ENCODE results near the gene MRPL36.

MRPL36 gene

GRCh38 chr5:1835431-1835830, 35.8 kb upstream of the MRPL36 start:
- H3K27me3 ChIP-seq (replicated peaks; ENCODE audit: insufficient read depth, low read length) = peaks cover 31% of the 10 kb centered on the region

GRCh38 chr5:1834721-1835429, 35.2 kb upstream of the MRPL36 start:
- no peak for DNase-seq
- no peaks in the 10 kb centered on the region for H3K36me3 ChIP-seq (replicated peaks; ENCODE audit: insufficient read depth, low read length)
- H3K79me2 ChIP-seq (ENCODE audit: low read length) = no peaks in the 10 kb centered on the region
- no peak overlapping the region for H2AFZ ChIP-seq (ENCODE audit: low read length)
- no peak overlapping the region for H3K4me2 ChIP-seq (ENCODE audit: low read depth, low read length)
- no peaks in the 10 kb centered on the region for H3K9me2 ChIP-seq (replicated peaks; ENCODE audit: insufficient read depth, low read length)
- TF ChIP-seq EZH2phosphoT487 (IDR thresholded peaks at IDR 0.05; ENCODE audit: low read length) = no peak
- no peak for TF ChIP-seq CTCF (IDR thresholded peaks at IDR 0.05; ENCODE audit: low read length)
- TF ChIP-seq EZH2 (optimal IDR thresholded peaks at IDR 0.05; ENCODE audit: low read depth, low read length) = no peak
- no peak overlapping the region for H3K27ac ChIP-seq (ENCODE audit: low read length)
- peaks cover 31% of the 10 kb centered on the region for H3K27me3 ChIP-seq (replicated peaks; ENCODE audit: insufficient read depth, low read length)
- no peaks in the 10 kb centered on the region for H3F3A ChIP-seq (ENCODE audit: insufficient read depth, low read length)
- no peak overlapping the region for H3K9ac ChIP-seq (ENCODE audit: low read length)
- no peaks in the 10 kb centered on the region for H3K4me1 ChIP-seq (ENCODE audit: low read length)
- H3K9me3 ChIP-seq (replicated peaks; ENCODE audit: insufficient read depth, low read length) = no peaks in the 10 kb centered on the region
- no peaks in the 10 kb centered on the region for H4K20me1 ChIP-seq (ENCODE audit: insufficient read depth, low read length)
- H3K4me3 ChIP-seq (ENCODE audit: low read length) = no peak overlapping the region

More at GRCh38 chr5:1835431-1835830, 35.8 kb upstream of the MRPL36 start:
- H3K79me2 ChIP-seq (ENCODE audit: low read length) = no peaks in the 10 kb centered on the region
- no peaks in the 10 kb centered on the region for H3K36me3 ChIP-seq (replicated peaks; ENCODE audit: insufficient read depth, low read length)
- H3K4me3 ChIP-seq (ENCODE audit: low read length) = no peak overlapping the region
- no peak overlapping the region for H3K9ac ChIP-seq (ENCODE audit: low read length)
- H3K9me2 ChIP-seq (replicated peaks; ENCODE audit: insufficient read depth, low read length) = no peaks in the 10 kb centered on the region
- no peaks in the 10 kb centered on the region for H3F3A ChIP-seq (ENCODE audit: insufficient read depth, low read length)
- no peaks in the 10 kb centered on the region for H3K9me3 ChIP-seq (replicated peaks; ENCODE audit: insufficient read depth, low read length)
- H4K20me1 ChIP-seq (ENCODE audit: insufficient read depth, low read length) = no peaks in the 10 kb centered on the region
- TF ChIP-seq CTCF (IDR thresholded peaks at IDR 0.05; ENCODE audit: low read length) = no peak
- TF ChIP-seq EZH2 (optimal IDR thresholded peaks at IDR 0.05; ENCODE audit: low read depth, low read length) = no peak
- no peak for TF ChIP-seq EZH2phosphoT487 (IDR thresholded peaks at IDR 0.05; ENCODE audit: low read length)
- H3K4me2 ChIP-seq (ENCODE audit: low read depth, low read length) = no peak overlapping the region
- no peak overlapping the region for H2AFZ ChIP-seq (ENCODE audit: low read length)
- no peak for DNase-seq
- H3K27ac ChIP-seq (ENCODE audit: low read length) = no peak overlapping the region
- no peaks in the 10 kb centered on the region for H3K4me1 ChIP-seq (ENCODE audit: low read length)

GRCh38 chr5:1834022-1834551, 34.5 kb upstream of the MRPL36 start:
- no peaks in the 10 kb centered on the region for H3K4me1 ChIP-seq (ENCODE audit: low read length)
- no peaks in the 10 kb centered on the region for H3F3A ChIP-seq (ENCODE audit: insufficient read depth, low read length)
- H2AFZ ChIP-seq (ENCODE audit: low read length) = no peak overlapping the region
- no peaks in the 10 kb centered on the region for H3K9me3 ChIP-seq (replicated peaks; ENCODE audit: insufficient read depth, low read length)
- no peak for DNase-seq
- no peaks in the 10 kb centered on the region for H3K9me2 ChIP-seq (replicated peaks; ENCODE audit: insufficient read depth, low read length)
- H3K27me3 ChIP-seq (replicated peaks; ENCODE audit: insufficient read depth, low read length) = peaks cover 26% of the 10 kb centered on the region
- no peaks in the 10 kb centered on the region for H3K36me3 ChIP-seq (replicated peaks; ENCODE audit: insufficient read depth, low read length)
- H3K4me2 ChIP-seq (ENCODE audit: low read depth, low read length) = no peak overlapping the region
- no peak overlapping the region for H3K4me3 ChIP-seq (ENCODE audit: low read length)
- H3K9ac ChIP-seq (ENCODE audit: low read length) = no peak overlapping the region
- no peaks in the 10 kb centered on the region for H4K20me1 ChIP-seq (ENCODE audit: insufficient read depth, low read length)
- no peaks in the 10 kb centered on the region for H3K79me2 ChIP-seq (ENCODE audit: low read length)
- no peak overlapping the region for H3K27ac ChIP-seq (ENCODE audit: low read length)
- TF ChIP-seq CTCF (IDR thresholded peaks at IDR 0.05; ENCODE audit: low read length) (no peak), EZH2phosphoT487 (IDR thresholded peaks at IDR 0.05; ENCODE audit: low read length) (no peak), EZH2 (optimal IDR thresholded peaks at IDR 0.05; ENCODE audit: low read depth, low read length) (no peak)
